GM21576 (cell line): Measurements from ENCODE around the gene PIK3CD.
"Not testable (repeated sequence)": the region's sequence is repeated elsewhere in the genome, so short reads cannot be mapped to it uniquely, and the experiment has no call there.

Experiments
- ATAC-seq: cut with Tn5 transposase; IDR thresholded peaks from one replicate; pipeline ENCODE4 v1.9.1; 2021; ENCODE audit warnings: mild to moderate bottlenecking, moderate library complexity; ENCODE audit not compliant: unreplicated experiment

The PIK3CD gene

DNA sequence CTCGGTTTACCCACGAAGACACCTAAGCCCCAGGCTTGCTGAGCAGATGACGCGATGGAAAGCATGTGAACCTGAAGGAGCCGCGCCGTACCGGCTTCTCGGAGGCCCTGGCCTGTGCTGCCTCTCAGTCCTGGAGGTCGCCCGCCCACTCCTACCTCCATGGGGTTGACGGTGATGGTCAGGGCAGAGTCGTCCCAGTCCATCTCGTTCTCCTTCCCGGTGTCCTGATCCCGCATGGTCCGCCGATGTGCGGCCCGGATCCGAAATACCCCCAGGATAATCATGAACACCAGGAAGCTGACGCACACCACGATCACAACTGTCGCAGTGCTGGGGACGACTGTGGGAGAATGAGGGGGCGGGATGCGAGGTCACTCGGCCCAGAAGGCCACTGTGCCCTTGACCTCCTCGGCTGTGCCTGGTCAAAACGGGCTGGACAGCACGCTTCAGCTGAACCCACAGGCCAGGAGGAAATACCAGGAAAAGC is 79.6 kb downstream of the PIK3CD start:
- no peak for ATAC-seq

DNA sequence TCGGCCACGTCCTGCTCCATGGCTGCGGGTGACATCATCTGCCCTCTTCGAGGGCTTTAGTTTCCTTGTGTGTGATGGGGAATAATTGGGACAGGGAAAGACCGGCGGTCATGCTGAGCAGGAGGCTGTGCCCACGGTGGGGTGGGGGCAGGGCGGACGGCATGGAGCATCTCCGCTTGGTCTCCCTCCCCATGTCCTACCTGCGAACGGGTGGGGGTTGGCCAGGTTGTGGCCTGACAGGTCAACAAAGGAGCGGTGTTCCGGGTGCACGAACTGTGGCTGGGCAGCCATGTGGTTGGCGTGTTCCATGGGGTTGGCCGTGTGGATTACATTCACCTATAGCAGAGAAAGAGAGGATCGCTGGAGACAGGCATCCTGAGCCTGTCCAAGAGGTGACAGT is 80.0 kb downstream of the PIK3CD start:
- ATAC-seq: no peak

DNA sequence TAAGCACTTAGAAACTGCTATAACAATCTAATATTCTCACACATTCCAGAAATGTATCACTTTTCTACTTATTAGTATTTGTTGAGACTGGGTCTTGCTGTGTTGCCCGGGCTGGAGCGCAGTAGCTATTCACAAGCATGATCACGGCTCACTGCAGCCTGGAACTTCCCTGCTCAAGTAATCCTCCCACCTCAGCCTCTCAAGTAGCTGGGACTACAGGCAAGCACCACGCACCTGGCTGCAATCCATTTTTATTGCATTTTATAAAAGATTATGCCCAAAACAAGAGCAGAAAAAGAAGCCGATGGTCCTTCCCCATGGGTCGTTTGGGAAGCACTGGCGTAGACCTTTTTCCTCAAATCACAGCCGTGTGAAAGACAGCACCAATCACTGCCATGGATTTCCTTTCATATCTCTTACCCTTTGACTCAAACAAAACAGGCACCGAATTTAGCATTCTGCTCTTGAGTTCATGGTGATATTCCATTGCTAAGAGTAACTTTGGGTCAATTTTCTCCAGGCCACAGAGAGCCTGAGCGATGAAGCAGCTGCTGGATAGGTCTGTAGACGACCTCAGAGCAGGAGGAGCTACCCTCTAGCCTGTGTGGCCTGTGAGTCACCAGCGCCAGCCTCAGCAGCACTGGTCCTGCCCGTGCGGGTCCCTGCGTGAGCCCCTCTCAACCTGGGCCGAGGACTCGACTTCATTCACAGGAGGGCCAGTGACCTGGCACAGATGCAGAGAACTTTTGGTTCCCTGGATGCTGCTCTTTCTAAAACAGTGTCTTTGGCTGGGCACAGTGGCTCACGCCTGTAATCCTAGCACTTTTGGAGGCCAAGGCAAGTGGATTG is 80.8 kb downstream of the PIK3CD start:
- no peak for ATAC-seq

DNA sequence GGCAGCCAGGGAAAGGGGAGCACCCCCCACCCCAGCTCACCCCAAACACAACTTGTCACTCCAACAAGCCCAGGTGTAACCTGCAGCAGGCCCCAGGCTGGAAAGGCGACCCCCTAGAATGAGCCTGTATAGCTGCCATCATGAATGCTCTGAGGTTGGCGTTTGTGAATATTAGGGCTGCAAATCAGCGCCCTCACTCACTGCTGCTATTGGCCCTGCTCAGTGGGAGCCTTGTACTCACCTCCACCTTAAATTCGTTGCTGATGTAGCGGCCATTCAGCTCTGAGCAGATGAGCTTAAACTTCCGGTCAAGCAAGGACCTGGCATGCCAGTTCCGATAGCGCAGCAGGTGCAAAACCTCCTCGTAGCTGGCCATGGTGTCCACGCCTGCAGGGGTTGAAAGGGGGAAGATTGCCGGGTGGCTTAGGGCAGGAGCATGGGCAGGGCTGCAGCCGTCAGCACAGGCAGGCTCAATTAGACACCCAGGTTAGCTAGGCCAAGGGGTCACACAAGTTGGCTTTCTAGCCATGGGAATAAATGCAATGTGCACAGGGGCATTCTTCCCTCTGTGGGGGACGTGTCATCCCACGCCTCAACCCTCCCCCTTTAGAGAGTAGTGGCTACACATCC is 81.7 kb downstream of the PIK3CD start:
- ATAC-seq: no peak

DNA sequence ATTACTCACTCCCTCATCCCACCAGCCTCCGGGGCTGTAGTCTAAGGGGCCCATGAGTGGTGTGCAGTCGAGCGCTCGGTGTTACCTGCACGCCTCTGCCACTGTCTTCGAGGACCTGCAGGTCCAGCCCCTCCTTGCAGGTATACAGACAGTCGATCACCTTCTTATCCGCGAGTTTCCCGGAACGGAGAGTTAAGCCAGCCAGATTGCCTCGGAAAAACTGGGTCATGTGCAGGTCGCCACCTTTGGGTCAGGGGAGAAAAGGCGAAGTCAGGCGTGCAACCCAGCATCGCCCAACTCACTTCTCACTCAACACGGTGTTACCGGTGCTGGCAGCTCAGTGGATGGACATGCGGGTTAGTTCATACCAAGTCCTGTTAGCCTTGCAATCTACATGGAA is 84.3 kb downstream of the PIK3CD start:
- no peak for ATAC-seq

DNA sequence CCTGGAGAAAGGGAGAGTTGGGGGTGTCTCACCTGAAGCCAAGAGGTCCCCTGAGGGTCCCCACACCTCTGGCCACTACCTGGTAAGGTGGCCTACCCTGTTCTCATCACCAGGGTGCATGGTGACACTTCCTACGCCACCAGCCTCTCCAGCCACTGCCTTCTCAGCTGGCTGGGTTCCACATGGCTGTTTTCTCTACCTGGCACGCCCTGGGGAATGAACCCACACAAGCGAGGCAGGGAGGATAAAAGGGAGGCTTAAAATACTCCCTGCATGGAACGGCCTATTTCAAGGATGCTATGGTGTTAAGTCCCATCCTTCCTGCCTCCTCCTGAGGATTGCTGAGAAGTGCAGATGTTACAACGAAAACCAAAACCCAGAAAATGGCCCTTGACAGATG is 84.7 kb downstream of the PIK3CD start:
- no peak for ATAC-seq

DNA sequence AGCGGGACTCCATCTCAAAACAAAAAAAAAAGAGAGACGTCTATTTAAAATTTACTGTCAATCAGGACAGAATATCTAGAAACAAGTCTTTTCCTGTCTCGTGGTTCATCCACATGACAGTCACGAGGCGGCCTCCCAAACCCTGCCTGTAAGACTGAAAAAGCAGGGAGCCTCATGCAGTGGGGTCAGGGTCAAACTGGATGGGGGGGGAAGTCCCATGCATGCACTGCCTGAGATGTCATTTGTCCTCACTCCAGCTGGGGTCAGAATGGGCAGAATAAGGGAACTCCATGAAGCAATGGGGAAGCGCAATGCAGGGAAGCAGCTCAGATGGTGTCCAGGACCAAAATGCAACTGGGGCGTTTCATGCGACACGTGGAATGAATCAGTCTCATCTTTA is 85.5 kb downstream of the PIK3CD start:
- ATAC-seq: no peak

DNA sequence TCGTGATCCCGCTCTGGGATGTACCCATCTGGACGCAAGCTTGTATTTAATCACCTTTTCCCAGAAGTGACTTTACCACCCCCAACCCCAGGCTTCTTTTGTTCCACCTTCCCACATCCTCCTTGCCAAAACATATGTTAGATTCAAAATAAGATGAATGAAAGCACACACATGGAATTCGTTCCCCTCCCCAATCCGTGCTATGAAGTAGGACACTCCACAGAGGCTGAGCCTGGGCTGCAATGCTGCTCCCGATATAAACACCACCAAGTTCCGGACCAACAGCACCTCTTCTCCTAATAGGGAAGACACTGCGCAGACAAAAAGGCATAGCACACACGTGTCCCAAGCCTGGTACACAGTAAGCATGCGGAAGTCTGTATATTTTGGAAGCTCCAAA is 86.1 kb downstream of the PIK3CD start:
- ATAC-seq: no peak

DNA sequence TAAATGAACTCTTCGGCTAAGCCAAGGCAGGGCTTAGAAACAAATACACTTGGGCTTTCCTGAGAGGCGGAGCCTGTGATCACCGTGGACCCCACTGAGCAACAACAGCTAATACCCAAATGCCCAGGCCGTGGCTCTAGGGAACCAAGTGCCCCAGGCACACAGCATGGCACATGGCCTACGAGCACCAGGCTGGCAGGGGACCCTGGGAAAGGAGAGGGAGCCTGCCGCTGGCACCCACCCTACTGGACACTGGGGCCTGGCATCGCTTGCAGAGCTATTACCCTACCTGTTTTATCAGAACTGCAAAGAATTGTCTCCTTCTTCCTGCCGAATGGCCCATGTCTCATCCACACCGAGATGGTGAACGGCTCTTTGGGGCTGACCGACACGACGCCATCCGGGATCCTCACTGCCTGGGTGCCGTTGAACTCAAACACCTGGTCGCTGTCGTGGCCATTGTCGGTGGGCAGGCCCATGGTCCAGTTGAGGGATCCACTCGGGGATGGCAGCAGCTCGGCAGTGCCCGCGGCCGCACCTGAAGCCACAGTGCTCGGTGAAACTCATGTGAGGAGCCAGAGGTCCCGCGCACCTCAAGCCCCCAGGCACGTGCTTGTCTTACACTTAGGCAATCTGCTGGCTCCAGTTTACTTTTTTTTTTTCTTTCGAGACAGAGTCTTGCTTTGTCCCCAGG is 92.7 kb downstream of the PIK3CD start:
- ATAC-seq: no peak

DNA sequence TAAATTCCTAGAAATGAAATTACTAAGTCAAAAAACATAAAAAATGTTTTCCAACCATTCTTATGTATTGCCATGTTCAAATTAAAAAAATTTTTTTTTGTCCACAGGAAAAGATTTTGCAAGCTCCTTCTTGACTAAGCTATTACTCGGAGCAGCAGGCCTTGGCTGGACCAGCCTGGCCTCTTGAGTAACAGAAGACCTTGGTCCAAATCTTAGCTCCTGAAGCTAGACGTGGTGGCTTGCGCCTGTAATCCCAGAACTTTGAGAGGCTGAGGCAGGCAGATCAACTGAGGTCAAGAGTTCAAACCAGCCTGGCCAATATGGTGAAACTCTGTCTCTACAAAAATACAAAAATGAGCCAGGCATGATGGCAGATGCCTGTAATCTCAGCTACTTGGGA is 94.7 kb downstream of the PIK3CD start:
- no peak for ATAC-seq

DNA sequence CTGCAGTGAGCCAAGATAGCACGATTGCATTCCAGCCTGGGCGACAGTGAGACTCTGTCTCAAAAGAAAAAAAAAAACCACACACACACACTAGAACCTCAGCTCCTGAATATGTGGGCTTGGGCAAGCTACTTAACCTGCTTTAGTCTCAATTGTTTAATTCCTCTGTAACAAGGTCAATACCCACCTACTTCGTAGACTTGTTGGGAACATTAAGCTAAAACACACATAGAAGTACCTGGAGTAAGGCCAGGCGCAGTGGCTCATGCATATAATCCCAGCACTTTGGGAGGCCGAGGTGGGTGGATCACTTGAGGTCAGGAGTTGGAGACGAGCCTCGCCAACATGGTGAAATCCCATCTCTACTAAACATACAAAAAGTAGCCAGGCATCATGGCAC is 95.1 kb downstream of the PIK3CD start:
- no peak for ATAC-seq

DNA sequence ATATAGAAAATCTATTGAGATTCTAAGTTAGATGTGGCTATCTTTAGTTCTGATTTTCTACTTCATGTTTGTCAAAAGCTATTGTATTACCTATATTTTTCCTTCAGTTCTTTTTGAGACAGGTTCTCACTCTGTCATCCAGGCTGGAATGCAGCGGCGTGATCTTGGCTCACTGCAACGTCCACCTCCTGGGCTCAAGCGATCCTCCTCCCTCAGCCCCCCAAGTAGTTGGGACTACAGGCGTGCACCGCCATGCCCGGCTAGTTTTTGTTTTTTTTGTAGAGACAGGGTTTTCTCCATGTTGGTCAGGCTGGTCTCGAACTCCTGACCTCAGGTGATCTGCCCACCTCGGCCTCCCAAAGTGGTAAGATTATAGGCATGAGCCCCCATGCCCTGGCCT is 96.9 kb downstream of the PIK3CD start:
- not testable (repeated sequence) for ATAC-seq

DNA sequence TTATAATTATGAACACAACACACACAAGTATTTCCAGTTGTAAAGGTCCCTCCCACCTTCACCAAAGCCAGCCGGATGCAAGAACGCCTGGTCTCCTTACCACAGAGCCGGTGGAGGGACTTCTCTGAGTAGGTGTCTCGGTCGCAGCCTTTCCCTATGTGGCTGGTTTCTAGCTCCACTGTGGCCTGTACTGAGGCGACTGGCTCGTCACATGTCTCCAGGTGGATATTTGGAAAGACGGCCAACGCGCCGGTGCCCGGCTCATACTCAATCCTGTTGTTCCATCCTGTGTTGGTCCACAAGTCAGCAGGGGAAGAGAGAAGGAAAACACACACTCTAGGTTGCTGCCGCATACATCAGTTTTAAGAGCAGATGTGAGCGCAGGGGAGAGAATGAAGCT is 97.8 kb downstream of the PIK3CD start:
- no peak for ATAC-seq

DNA sequence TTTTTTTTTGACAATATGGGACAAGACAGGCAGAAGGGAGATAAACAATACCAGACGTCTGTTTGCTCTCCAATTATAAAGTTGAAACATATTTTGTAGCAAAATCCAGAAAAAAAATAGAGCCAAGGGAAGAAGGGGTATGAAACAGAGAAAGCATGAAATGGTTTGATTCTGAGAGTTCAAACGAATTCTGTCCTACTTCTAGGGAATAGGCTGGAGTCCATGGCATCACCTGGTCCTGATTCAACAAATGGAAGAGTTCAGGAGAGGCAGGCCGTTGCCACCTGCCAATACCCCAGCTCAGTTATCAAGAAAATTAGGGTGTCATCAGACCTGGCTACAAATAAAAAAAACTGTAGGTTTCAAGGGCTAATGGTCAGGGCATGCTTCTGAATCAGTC is 100.4 kb downstream of the PIK3CD start:
- ATAC-seq: no peak

DNA sequence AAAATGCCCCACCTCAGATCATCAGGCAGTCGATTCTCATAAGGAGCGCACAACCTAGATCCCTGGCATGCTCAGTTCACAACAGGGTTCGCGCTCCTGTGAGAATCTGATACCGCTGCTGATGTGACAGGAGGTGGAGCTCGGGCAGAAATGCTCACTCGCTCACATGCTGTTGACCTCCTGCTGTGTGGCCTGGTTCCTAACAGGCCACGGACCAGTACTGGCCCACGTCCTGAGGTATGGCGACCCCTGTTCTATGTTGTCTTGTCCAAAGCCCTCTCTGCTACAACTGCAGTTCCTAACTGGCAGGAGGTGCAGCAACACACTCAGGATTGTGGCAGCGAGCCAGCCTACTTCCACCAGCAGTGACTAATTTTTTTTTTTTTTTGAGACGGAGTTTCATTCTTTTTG is 101.6 kb downstream of the PIK3CD start:
- no peak for ATAC-seq

DNA sequence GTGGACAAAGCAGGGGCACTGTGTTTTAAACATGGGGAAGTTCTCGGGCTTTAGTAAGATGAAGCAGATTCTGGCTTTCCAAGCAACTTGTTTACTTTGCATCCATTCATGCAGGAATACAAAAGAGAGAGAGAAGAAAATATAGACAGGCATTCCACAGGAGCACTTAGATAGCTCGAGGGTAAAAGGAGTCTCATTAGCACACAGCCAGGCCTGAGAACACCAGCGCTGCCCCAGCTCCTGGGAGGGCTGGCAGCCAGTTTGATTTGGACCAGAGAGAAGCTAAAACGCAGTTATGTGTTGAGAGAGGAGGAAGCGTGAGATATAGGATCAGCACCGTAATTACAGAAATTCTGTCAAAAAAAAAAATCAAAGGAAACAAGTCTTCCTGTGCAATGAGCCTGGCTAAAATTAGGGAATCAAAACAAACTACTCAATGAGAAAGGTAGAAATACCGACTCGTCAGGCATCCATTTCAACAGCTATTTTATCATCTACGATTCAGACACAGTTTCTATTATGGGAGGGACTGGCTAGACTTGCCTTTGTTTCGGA is 104.0 kb downstream of the PIK3CD start:
- ATAC-seq: no peak

DNA sequence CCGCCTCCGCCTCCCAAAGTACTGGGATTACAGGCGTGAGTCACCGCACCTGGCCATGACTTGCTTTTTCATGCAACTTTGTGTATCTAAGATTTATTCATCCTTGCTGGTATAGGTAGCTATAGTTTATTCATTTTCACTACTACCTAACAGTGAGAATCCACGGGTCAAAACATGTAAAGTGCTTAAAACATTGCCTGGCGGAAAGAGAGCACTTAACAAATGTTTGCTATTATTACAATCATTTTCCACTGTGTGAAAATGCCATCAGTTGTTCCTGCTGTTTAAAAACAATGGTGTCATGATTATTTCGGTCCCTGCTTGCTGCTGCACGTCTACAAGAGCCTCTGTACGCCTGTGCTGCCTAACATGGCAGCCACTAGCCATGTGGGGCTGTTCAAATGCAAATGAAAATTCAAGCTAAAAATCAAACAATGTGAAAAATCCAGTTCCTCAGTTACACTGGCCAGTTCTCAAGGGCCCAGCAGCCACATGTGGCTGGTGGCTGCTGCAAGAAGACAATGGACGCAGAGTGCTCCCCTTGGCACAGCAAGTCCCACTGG is 107.1 kb downstream of the PIK3CD start:
- ATAC-seq: no peak

DNA sequence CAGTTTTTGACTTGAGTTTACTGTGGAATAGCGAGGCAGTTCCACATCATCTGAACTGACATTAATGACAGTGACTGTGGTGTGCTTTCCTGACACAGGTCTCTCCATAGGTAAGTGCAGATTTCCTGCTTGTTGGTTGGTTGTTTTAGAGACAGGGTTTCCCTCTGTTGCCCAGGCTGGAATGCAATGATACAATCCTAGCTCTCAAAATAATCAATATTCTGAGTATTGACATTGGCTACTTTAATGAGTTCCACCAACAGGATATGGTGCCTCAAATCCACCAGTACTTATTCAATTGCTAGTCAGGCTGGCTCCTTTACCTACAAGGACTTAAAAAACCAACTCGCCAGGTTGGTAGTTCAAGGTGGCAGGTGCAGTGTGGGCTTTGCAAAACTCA is 108.4 kb downstream of the PIK3CD start:
- ATAC-seq: no peak

DNA sequence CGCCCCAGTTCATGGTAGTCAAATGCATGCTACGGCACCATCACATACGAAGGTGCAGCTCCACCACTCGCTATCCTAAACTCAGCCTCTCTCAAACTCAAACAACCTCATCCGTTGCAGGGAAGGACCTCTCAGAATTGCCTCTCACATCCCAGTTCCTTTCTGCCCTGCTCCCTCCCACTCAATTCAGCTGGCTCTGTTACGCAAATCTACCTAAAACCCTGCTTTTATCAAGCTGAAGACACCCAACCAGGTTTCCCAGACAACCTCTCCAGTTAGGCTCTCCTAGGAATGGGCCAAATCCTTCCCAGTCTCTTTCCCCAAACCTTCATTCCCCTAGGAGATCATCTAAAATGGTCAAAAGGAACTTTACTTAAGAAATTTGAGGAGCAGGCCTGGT is 109.3 kb downstream of the PIK3CD start:
- no peak for ATAC-seq

DNA sequence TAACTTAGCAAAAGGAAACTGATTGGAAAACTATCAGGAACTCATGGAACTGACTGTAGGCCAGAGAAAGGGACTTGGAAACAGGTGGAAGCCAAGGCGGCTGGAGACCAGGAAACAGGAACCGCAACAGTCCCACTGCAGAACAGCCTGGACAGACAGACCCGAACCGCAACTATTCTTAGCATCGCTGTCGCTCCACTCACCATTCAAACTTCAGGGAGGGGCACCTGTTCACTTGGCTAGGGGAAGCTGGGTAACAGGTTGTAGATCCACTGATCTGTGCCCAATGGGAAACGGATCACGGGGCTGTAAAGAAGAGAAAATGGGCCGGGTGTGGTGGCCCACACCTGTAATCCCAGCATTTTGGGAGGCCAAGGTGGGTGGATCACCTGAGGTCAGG is 110.3 kb downstream of the PIK3CD start:
- no peak for ATAC-seq

DNA sequence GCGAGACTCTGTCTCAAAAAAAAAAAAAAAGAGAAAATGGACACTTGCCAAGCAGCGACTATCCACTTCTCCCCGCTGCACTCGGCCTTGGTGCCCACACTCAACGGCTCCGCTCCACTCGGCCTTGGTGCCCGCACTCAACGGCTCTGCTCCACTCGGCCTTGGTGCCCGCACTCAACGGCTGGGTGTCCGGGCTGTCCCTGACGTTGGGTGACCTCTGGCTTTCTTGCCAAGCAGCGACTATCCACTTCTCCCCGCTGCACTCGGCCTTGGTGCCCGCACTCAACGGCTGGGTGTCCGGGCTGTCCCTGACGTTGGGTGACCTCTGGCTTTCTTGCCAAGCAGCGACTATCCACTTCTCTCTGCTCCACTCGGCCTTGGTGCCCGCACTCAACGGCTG is 110.9 kb downstream of the PIK3CD start:
- ATAC-seq: not testable (repeated sequence)
